Fibroblast of lung (primary cell): ENCODE data around the gene PRODH. TPM values are rescaled to one million over a fixed set of nuclear protein-coding genes. Genes with fewer than 3 reads are reported as not detected.
"Not testable (repeated sequence)": the region's sequence is repeated elsewhere in the genome, so short reads cannot be mapped to it uniquely, and the experiment has no call there.

Source experiments
- DNase-seq, 2 donors: peaks; one replicate each; pipeline versions ENCODE4 v3.0.0 to v3.0.0-alpha.2; 2010; ENCODE audit warnings: low read depth in 2 of 2
- H2AFZ ChIP-seq: 2 replicates; pipeline ENCODE4 v1.5.1; 2012; ENCODE audit warnings: low read length, control low read depth, inconsistent platforms
- H3K27ac ChIP-seq: 2 replicates; pipeline ENCODE4 v1.5.1; 2011; ENCODE audit warnings: low read length, control low read depth; ENCODE audit not compliant: insufficient read depth
- H3K27me3 ChIP-seq: 2 replicates; pipeline ENCODE4 v1.5.1; 2011; ENCODE audit warnings: mild to moderate bottlenecking, low read length; ENCODE audit not compliant: control insufficient read depth, insufficient read depth
- H3K36me3 ChIP-seq: 2 replicates; pipeline ENCODE4 v1.5.1; 2011; ENCODE audit warnings: low read length; ENCODE audit not compliant: control insufficient read depth, insufficient read depth
- H3K4me1 ChIP-seq: 2 replicates; pipeline ENCODE4 v1.5.1; 2011; ENCODE audit warnings: low read length; ENCODE audit not compliant: control insufficient read depth, insufficient read depth; ENCODE audit errors: extremely low read depth
- H3K4me2 ChIP-seq: 2 replicates; pipeline ENCODE4 v1.5.1; 2011; ENCODE audit warnings: low read length, control low read depth; ENCODE audit not compliant: insufficient read depth; ENCODE audit errors: extremely low read depth
- H3K4me3 ChIP-seq, 4 experiments: fragments of 200-600 bp in 1 of 4; sonication (generic) in 1 of 4; replicated peaks in 1 of 4; 2 replicates each; pipeline ENCODE4 v1.5.1; 2011 to 2016; ENCODE audit warnings: low read length in 4 of 4, low read depth in 3 of 4, mild to moderate bottlenecking in 3 of 4, control low read depth in 2 of 4, inconsistent platforms in 1 of 4, mixed read lengths in 1 of 4; ENCODE audit not compliant: insufficient read depth in 1 of 4; ENCODE audit errors: control extremely low read depth in 1 of 4
- H3K79me2 ChIP-seq: 2 replicates; pipeline ENCODE4 v1.5.1; 2012; ENCODE audit warnings: mild to moderate bottlenecking, low read length, inconsistent platforms; ENCODE audit not compliant: control insufficient read depth, insufficient read depth
- H3K9ac ChIP-seq: 2 replicates; pipeline ENCODE4 v1.5.1; 2011; ENCODE audit warnings: mild to moderate bottlenecking, low read length, control low read depth; ENCODE audit not compliant: insufficient read depth
- H3K9me3 ChIP-seq: 2 replicates; pipeline ENCODE4 v1.5.1; 2012; ENCODE audit warnings: low read depth, low read length; ENCODE audit not compliant: control insufficient read depth, insufficient read depth
- H4K20me1 ChIP-seq: 2 replicates; pipeline ENCODE4 v1.5.1; 2011; ENCODE audit warnings: low read length; ENCODE audit not compliant: control insufficient read depth, insufficient read depth; ENCODE audit errors: extremely low read depth
- CTCF ChIP-seq, 2 donors: IDR thresholded peaks in 1 of 2; conservative IDR thresholded peaks in 1 of 2; 1 replicate in 1 of 2; 2 replicates in 1 of 2; pipeline ENCODE4 v1.5.1; 2011 to 2012; ENCODE audit warnings: low read length in 2 of 2, control low read depth in 1 of 2, inconsistent platforms in 1 of 2, low read depth in 1 of 2, mild to moderate bottlenecking in 1 of 2
- EZH2 ChIP-seq: IDR thresholded peaks from 2 replicates; pipeline ENCODE4 v1.5.1; 2012; ENCODE audit warnings: low read length, control low read depth, mild to moderate bottlenecking; ENCODE audit errors: missing control alignments
- polyA plus RNA-seq, 2 donors: library from polyadenylated mRNA; depleted of rRNA in 1 of 2; stranded (reverse) in 1 of 2; unstranded in 1 of 2; fragments of >200 nt; gene quantifications; 2 replicates each; pipeline ENCODE4 v1.2.1, GENCODE V29; 2011 to 2012; ENCODE audit warnings: missing spikeins in 1 of 2
- total RNA-seq: library from RNA; depleted of rRNA; stranded (reverse); fragments of >200 nt; gene quantifications from 2 replicates; pipeline ENCODE4 v1.2.1, GENCODE V29; 2014

PRODH gene
- total and polyA plus RNA-seq, 2 donors (not counting 1 experiment from before 2014, with no cell fraction given), result 0.06 TPM; not detected in 1

DNA sequence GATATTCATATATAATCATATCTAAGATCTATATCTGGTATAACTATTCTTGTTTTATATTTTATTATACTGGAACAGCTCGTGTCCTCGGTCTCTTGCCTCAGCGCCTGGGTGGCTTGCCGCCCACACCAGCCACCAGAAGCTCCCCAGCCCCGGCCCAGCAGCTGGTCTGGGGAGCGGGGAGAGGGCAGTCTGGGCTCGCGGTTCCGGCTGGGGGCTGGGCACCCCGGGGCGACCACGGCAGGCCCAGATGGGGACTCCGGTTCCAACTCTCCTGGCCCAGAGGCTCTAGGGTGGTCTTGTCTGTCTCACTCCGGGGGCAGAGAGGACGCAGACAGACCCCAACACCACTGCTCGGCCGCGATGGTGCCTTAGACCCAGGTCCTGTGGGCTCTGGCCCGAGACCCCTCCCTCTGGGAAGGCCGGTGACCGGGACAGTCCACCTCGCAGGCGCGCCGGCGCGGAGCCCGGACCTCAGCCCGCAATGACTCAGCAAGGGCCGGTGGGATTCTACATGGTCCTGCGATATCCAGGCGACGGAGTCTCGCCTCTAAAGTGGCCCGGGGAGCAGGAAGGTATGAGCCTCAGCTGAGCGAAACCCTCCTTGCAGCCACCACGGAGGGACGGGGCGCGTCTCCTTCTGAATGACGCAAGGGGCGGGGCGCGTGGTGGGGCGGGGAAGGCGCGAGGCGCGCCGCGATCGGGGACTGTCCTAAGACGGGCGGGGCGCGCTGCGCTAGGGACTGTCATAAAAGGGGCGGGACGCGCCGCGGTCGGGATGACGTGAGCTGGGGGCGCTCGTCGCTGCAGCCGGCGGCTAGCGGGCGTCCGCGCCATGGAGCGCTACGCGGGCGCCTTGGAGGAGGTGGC, 30.3 kb downstream of the PRODH start, which contains the start of gene DGCR6:
TSS of gene DGCR6 (plus strand) at position 781 of the 870 bp plus-strand sequence. CDS start at position 836, 55 bp downstream.
- H3K27me3 ChIP-seq, result no peaks in the 10 kb centered on the region

DNA sequence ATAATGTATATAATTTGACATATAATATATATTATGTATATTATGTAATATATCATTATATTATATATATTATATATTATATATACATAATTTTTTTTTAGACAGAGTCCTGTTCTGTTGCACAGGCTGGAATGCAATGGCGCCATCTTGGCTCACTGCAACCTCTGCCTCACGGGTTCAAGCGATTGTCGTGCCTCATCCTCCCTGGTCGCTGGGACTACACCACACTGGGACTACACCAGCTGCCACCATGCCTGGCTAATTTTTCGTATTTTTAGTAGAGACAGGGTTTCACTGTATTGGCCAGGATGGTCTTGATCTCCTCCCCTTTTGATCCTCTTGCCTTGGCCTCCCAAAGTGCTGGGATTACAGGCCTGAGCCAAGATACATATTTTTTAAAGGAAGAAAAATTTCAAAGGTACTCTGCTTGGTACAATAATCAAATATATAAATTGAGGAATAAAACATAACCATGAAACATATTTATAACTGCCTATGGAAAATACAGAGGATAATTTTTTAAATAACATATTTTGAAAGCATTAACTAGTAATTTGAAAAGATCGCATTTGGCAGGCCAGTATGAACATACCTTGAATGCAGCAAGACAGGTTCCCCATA, 39.9 kb downstream of the PRODH start:
- not testable (repeated sequence) for H3K27ac ChIP-seq, H3K79me2 ChIP-seq, DNase-seq, H3K4me2 ChIP-seq, H3K4me1 ChIP-seq, H3K9me3 ChIP-seq, H3K4me3 ChIP-seq, H4K20me1 ChIP-seq, H3K27me3 ChIP-seq, H3K9ac ChIP-seq, H3K36me3 ChIP-seq, H2AFZ ChIP-seq

More for the DNA sequence above, 30.3 kb downstream of the PRODH start, which contains the start of gene DGCR6:
- H3K4me1 ChIP-seq, result no peaks in the 10 kb centered on the region
- H3K36me3 ChIP-seq, result no peaks in the 10 kb centered on the region
- no peak within 1 kb of the TSS for H2AFZ ChIP-seq
- no peak for DNase-seq
- TF ChIP-seq CTCF (conservative IDR thresholded peaks at IDR 0.05 in 1 of 2, IDR thresholded peaks at IDR 0.05 in 1 of 2; ENCODE audit: low read depth in 1 of 2, low read length in 2 of 2) (no peak), EZH2 (no peak)
- no peak within 1 kb of the TSS for H3K27ac ChIP-seq
- no peak within 1 kb of the TSS for H3K4me2 ChIP-seq
- H3K79me2 ChIP-seq, result no peaks in the 10 kb centered on the region
- no peaks in the 10 kb centered on the region for H4K20me1 ChIP-seq
- no peak within 1 kb of the TSS for H3K9ac ChIP-seq
- no peak within 1 kb of the TSS for H3K4me3 ChIP-seq
- no peaks in the 10 kb centered on the region for H3K9me3 ChIP-seq

GRCh38 chr22:18893775-18894174, 42.3 kb downstream of the PRODH start:
- not testable (repeated sequence) for DNase-seq, H3K27me3 ChIP-seq, H3K4me1 ChIP-seq

DNA sequence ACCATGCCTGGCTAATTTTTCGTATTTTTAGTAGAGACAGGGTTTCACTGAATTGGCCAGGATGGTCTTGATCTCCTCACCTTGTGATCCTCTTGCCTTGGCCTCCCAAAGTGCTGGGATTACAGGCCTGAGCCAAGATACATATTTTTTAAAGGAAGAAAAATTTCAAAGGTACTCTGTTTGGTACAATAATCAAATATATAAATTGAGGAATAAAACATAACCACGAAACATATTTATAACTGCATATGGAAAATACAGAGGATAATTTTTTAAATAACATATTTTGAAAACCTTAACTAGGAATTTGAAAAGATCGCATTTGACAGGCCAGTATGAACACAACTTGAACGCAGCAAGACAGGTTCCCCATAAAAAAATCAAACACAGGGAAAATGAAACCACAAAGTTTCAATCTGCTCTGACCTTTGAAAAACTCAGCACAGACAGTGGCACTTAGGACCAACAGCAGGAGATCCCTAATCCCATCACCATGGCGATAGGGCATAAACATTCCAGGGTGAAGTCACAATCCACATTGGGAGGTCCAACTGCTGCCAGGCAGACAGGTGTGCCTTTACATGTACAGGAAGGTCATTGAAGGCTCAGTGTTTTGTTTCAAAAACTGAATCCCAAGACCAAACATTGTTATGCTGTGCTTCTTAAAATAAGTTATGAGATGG, 45.4 kb downstream of the PRODH start:
- not testable (repeated sequence) for H4K20me1 ChIP-seq, H3K27me3 ChIP-seq, H2AFZ ChIP-seq, H3K9ac ChIP-seq, H3K4me1 ChIP-seq, H3K79me2 ChIP-seq, H3K4me2 ChIP-seq, H3K36me3 ChIP-seq, H3K4me3 ChIP-seq, H3K9me3 ChIP-seq, DNase-seq, H3K27ac ChIP-seq

More at GRCh38 chr22:18893775-18894174, 42.3 kb downstream of the PRODH start:
- H4K20me1 ChIP-seq, H3K4me3 ChIP-seq, H3K27ac ChIP-seq, H3K9ac ChIP-seq, H3K9me3 ChIP-seq, H3K79me2 ChIP-seq, H3K4me2 ChIP-seq, H2AFZ ChIP-seq, H3K36me3 ChIP-seq: not testable (repeated sequence)
